Sigmoid colon (tissue), 7 donors: ENCODE data around the gene OMP. TPM values are rescaled to one million over a fixed set of nuclear protein-coding genes. Genes with fewer than 3 reads are reported as not detected.

Source experiments
- DNase-seq: peaks from one replicate; pipeline ENCODE4 v3.0.0-alpha.2; 2019
- H3K27ac ChIP-seq, 4 donors: fragments of 200-600 bp; sonication (generic); one replicate each; pipeline ENCODE4 v1.5.1; 2016 to 2019; ENCODE audit warnings: mild to moderate bottlenecking in 1 of 4
- H3K27me3 ChIP-seq, 3 donors: fragments of 200-600 bp; sonication (generic); one replicate each; pipeline ENCODE4 v1.5.1; 2019; ENCODE audit warnings: mild to moderate bottlenecking in 1 of 3
- H3K36me3 ChIP-seq, 4 donors: fragments of 200-600 bp; sonication (generic); one replicate each; pipeline ENCODE4 v1.5.1; 2016 to 2019
- H3K4me1 ChIP-seq, 4 donors: fragments of 200-600 bp; sonication (generic); one replicate each; pipeline ENCODE4 v1.5.1; 2017 to 2019
- H3K4me3 ChIP-seq, 4 donors: fragments of 200-600 bp; sonication (generic); one replicate each; pipeline ENCODE4 v1.5.1; 2017 to 2019; ENCODE audit warnings: mild to moderate bottlenecking in 2 of 4, moderate library complexity in 1 of 4
- H3K9me3 ChIP-seq, 4 donors: fragments of 200-600 bp in 3 of 4; sonication (generic) in 3 of 4; one replicate each; pipeline versions ENCODE4 v1.5.1 to v1.6.1; 2013 to 2019
- EP300 ChIP-seq, 4 donors: sonication (generic); formaldehyde crosslinking; IDR thresholded peaks; one replicate each; pipeline ENCODE4 v1.6.1; 2017; ENCODE audit warnings: antibody characterized with exemption in 4 of 4
- POLR2A ChIP-seq, 2 donors: fragments of 450-650 bp; IDR thresholded peaks; one replicate each; pipeline ENCODE4 v1.6.1; 2016; ENCODE audit warnings: antibody characterized with exemption in 2 of 2, mild to moderate bottlenecking in 2 of 2, moderate library complexity in 2 of 2
- POLR2AphosphoS5 ChIP-seq, 4 donors: sonication (generic); formaldehyde crosslinking; IDR thresholded peaks; one replicate each; pipeline ENCODE4 v1.6.1; 2017; ENCODE audit warnings: antibody characterized with exemption in 4 of 4
- WGBS, 2 donors: extraction: QIAGEN DNeasy Blood & Tissue Kit; methylation state at CpG; one replicate each; pipeline ENCODE4 v1.1.7; 2013; 5-methylcytosine and 5-hydroxymethylcytosine counted together
- intact Hi-C: fragments of 100-400 bp; cut with DNase I; formaldehyde crosslinking; loops from one replicate; pipeline ENCODE4 v1.15.1; 2023
- polyA plus RNA-seq, 3 donors: library from polyadenylated mRNA; stranded (reverse); fragments of 200-250 nt; gene quantifications; one replicate each; pipeline ENCODE4 v1.2.3, GENCODE V29; 2013
- total RNA-seq, 4 donors: library from RNA; depleted of rRNA; stranded (reverse); fragments of >200 nt; gene quantifications; one replicate each; pipeline ENCODE4 v1.1.0, GENCODE V29; 2016
- TF ChIP-seq, protein P1 (sequence below), 4 experiments: fragments of 450-650 bp in 3 of 4; fragments of 200-600 bp in 1 of 4; IDR thresholded peaks; one replicate each; pipeline ENCODE4 v1.5.1; 2016 to 2019; ENCODE audit warnings: antibody characterized with exemption in 4 of 4, mild to moderate bottlenecking in 3 of 4, moderate library complexity in 2 of 4
- donor health status: healthy with polysubstance abuse.
- donor health status: Bipolar disorder and iron deficiency.
- donor health status: healthy.

OMP gene
- total and polyA plus RNA-seq, 7 donors: 1.4 to 4.5 TPM; not detected in 5

DNA sequence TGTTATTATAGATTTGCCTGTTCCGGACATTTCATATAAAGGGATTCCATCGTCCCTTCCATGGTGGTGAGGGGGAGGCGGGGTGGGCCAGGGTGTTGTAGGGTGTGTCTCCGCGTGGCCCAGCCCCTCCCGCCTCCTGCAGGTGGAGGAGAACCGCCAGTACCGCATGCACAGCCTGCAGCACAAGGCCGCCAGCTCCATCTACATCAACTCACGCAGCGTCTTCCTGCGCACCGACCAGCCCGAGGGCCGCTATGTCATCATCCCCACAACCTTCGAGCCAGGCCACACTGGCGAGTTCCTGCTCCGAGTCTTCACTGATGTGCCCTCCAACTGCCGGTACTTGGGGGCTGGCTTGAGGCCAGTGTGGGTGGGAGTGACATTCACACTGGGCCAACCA lies 17.9 kb downstream of the OMP start:
- Histone ChIP-seq H3K4me1 (no peaks in the 10 kb centered on the region), H3K9me3 (no peaks in the 10 kb centered on the region), H3K27me3 (no peaks in the 10 kb centered on the region), H3K4me3 (no peak overlapping the region), H3K27ac (no peak overlapping the region), H3K36me3 (peaks cover 0 to 53% (median 2%) of the 10 kb centered on the region in 4 donors)
- TF ChIP-seq EP300 (IDR thresholded peaks at IDR 0.05) (no peak), POLR2AphosphoS5 (IDR thresholded peaks at IDR 0.05) (no peak), POLR2A (IDR thresholded peaks at IDR 0.05) (no peak)
- TF ChIP-seq, protein P1, sequence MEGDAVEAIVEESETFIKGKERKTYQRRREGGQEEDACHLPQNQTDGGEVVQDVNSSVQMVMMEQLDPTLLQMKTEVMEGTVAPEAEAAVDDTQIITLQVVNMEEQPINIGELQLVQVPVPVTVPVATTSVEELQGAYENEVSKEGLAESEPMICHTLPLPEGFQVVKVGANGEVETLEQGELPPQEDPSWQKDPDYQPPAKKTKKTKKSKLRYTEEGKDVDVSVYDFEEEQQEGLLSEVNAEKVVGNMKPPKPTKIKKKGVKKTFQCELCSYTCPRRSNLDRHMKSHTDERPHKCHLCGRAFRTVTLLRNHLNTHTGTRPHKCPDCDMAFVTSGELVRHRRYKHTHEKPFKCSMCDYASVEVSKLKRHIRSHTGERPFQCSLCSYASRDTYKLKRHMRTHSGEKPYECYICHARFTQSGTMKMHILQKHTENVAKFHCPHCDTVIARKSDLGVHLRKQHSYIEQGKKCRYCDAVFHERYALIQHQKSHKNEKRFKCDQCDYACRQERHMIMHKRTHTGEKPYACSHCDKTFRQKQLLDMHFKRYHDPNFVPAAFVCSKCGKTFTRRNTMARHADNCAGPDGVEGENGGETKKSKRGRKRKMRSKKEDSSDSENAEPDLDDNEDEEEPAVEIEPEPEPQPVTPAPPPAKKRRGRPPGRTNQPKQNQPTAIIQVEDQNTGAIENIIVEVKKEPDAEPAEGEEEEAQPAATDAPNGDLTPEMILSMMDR (IDR thresholded peaks at IDR 0.05): no peak
- no peak for DNase-seq
- intact Hi-C loops: no loop called here
- 91% methylated on average over 19 of the region's 19 CpGs for WGBS, 2 donors

DNA sequence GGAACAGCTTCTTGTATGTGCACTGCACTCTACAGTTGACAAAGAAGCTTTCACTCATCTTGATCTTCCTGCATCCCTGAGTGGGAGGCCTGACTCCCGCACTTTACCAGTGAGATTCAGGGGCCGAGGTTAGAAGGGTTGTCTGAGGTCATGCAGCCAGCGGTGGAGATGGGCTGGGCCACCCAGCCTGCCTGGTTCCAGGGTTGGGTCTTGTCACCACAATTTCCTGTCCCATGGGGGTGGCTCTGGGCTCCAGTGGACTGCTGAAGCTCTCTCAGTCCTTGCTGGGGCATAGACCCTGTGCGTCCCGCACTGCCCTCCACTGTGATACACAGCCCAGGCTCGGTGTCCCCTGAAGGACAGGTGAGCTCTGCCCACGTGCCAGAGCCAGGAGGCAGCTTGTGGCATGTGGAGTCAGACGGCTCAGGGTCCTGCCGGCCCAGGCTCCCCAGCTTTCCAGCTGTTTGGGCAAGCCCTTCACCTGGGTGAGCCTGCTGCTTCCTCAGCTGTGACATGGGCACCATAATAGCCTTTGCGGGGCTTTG lies 18.5 kb downstream of the OMP start:
- intact Hi-C loops: no loop called here
- no peaks in the 10 kb centered on the region for H3K4me1 ChIP-seq
- WGBS, 2 donors: 81 to 91% methylated on average over 10 of the region's 10 CpGs

DNA sequence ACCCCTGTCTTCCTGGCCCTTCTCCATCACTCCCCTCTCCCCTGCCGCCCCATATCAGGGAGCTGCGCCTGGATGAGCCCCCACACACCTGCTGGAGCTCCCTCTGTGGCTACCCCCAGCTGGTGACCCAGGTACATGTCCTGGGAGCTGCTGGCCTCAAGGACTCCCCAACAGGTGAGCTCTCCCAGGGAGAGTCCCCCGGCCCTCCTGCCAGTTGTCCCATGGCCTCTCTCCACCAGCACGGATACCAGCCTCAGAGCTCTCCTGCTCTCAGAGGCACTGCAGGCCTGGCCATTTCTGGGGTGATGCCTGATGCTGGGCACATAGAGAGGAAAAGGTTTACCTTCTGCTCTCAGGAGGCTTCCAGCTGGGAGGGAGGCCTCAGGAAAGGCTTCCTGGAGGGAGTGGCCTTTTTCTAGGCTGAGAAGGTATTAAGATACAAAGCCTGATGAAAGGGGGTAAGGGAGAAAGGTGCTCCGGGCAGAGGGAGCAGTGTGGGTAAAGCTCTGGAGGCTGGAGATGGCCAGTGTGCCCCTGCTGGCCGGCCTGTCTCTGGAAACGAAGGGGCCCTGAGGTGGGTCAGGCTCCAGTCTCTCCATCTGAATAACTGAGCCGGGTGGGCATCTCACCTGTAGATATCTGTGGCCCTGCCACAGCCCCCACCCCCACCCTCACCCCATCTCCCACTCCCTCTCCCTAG lies 19.4 kb downstream of the OMP start:
- intact Hi-C loops: no loop called here
- Histone ChIP-seq H3K27ac (no peak overlapping the region), H3K27me3 (peaks cover 0 to 4% (median 0%) of the 10 kb centered on the region in 3 donors), H3K4me1 (peaks cover 0 to 7% (median 4%) of the 10 kb centered on the region in 4 donors), H3K9me3 (no peaks in the 10 kb centered on the region), H3K36me3 (peaks cover 0 to 53% (median 2%) of the 10 kb centered on the region in 4 donors), H3K4me3 (no peak overlapping the region)
- no peak for DNase-seq
- 92 to 94% methylated on average over 8 of the region's 8 CpGs for WGBS, 2 donors
- no peak for TF ChIP-seq POLR2A (IDR thresholded peaks at IDR 0.05)
- TF ChIP-seq, protein P1 (IDR thresholded peaks at IDR 0.05): no peak
- TF ChIP-seq POLR2AphosphoS5 (IDR thresholded peaks at IDR 0.05): no peak
- TF ChIP-seq EP300 (IDR thresholded peaks at IDR 0.05): no peak

More for the DNA sequence above, 18.5 kb downstream of the OMP start:
- Histone ChIP-seq H3K36me3 (peaks cover 0 to 53% (median 2%) of the 10 kb centered on the region in 4 donors), H3K9me3 (no peaks in the 10 kb centered on the region), H3K27me3 (no peaks in the 10 kb centered on the region), H3K27ac (no peak overlapping the region), H3K4me3 (no peak overlapping the region)
- DNase-seq: no peak
- TF ChIP-seq POLR2AphosphoS5 (IDR thresholded peaks at IDR 0.05) (no peak), EP300 (IDR thresholded peaks at IDR 0.05) (no peak), POLR2A (IDR thresholded peaks at IDR 0.05) (no peak)
- TF ChIP-seq, protein P1 (IDR thresholded peaks at IDR 0.05): no peak

GRCh38 chr11:77122576-77123212 lies 20.1 kb downstream of the OMP start:
- intact Hi-C loops: no loop called here
- 91 to 92% methylated on average over 7 of the region's 7 CpGs for WGBS, 2 donors
- H3K9me3 ChIP-seq: no peaks in the 10 kb centered on the region
- H3K27me3 ChIP-seq: peaks cover 0 to 11% (median 0%) of the 10 kb centered on the region in 3 donors
- peaks cover 0 to 14% (median 11%) of the 10 kb centered on the region in 4 donors for H3K4me1 ChIP-seq
- no peak overlapping the region for H3K27ac ChIP-seq
- no peak overlapping the region for H3K4me3 ChIP-seq
- TF ChIP-seq POLR2AphosphoS5 (IDR thresholded peaks at IDR 0.05): no peak
- no peak for TF ChIP-seq POLR2A (IDR thresholded peaks at IDR 0.05)
- TF ChIP-seq EP300 (IDR thresholded peaks at IDR 0.05): no peak
- TF ChIP-seq, protein P1 (IDR thresholded peaks at IDR 0.05): no peak
- peaks cover 0 to 53% (median 2%) of the 10 kb centered on the region in 4 donors for H3K36me3 ChIP-seq
- no peak for DNase-seq
